Muscle layer of colon (tissue), 2 donors: Measurements from ENCODE around the gene RPTOR.

Experiments
- H3K27ac ChIP-seq: one replicate; pipeline ENCODE4 v1.7.0; 2013; ENCODE audit warnings: low read depth, mild to moderate bottlenecking, low read length, moderate library complexity
- H3K27me3 ChIP-seq, 2 donors: one replicate each; pipeline ENCODE4 v1.7.0; 2013; ENCODE audit warnings: low read length in 2 of 2, mild to moderate bottlenecking in 2 of 2; ENCODE audit not compliant: insufficient read depth in 2 of 2, control insufficient read depth in 1 of 2
- H3K36me3 ChIP-seq: one replicate; pipeline ENCODE4 v1.7.0; 2013; ENCODE audit warnings: mild to moderate bottlenecking, low read length; ENCODE audit not compliant: insufficient read depth
- H3K4me1 ChIP-seq: one replicate; pipeline ENCODE4 v1.7.0; 2013; ENCODE audit warnings: mild to moderate bottlenecking, low read length; ENCODE audit not compliant: insufficient read depth
- H3K4me3 ChIP-seq, 2 donors: one replicate each; pipeline ENCODE4 v1.7.0; 2013; ENCODE audit warnings: low read length in 2 of 2, low read depth in 1 of 2, mild to moderate bottlenecking in 1 of 2, moderate library complexity in 1 of 2
- H3K9ac ChIP-seq: one replicate; pipeline ENCODE4 v1.7.0; 2013; ENCODE audit warnings: low read length
- H3K9me3 ChIP-seq: one replicate; pipeline ENCODE4 v1.7.0; 2013; ENCODE audit warnings: mild to moderate bottlenecking, low read length
- donor health status: abdominal sarcoma.
- donor health status: Adenocarcinoma of cecum.

Gene RPTOR

GRCh38 chr17:80980397-80981061, 435.9 kb downstream of the RPTOR start:
- Histone ChIP-seq H3K4me3 (peak overlapping the region in 1 of 2 donors; percentile 30), H3K27ac (no peak overlapping the region), H3K9ac (no peak overlapping the region), H3K27me3 (no peaks in the 10 kb centered on the region), H3K36me3 (no peaks in the 10 kb centered on the region), H3K9me3 (no peaks in the 10 kb centered on the region), H3K4me1 (no peaks in the 10 kb centered on the region)

- peak overlapping the region in 1 of 2 donors; percentile 30 for H3K4me3 ChIP-seq
- H3K4me1 ChIP-seq, result no peaks in the 10 kb centered on the region
- H3K27me3 ChIP-seq, result no peaks in the 10 kb centered on the region
- H3K9ac ChIP-seq, result no peak overlapping the region
- H3K9me3 ChIP-seq, result no peaks in the 10 kb centered on the region
- no peak overlapping the region for H3K27ac ChIP-seq
- no peaks in the 10 kb centered on the region for H3K36me3 ChIP-seq
These were observed 436.6 kb downstream of the RPTOR start for GRCh38 chr17:80981062-80981902.

GRCh38 chr17:80981929-80982425, 437.3 kb downstream of the RPTOR start:
- Histone ChIP-seq H3K27me3 (no peaks in the 10 kb centered on the region), H3K9ac (no peak overlapping the region), H3K4me3 (no peak overlapping the region), H3K4me1 (no peaks in the 10 kb centered on the region), H3K36me3 (no peaks in the 10 kb centered on the region), H3K9me3 (no peaks in the 10 kb centered on the region), H3K27ac (no peak overlapping the region)

- no peak overlapping the region for H3K9ac ChIP-seq
- no peak overlapping the region for H3K27ac ChIP-seq
- no peaks in the 10 kb centered on the region for H3K27me3 ChIP-seq
- H3K4me1 ChIP-seq, result no peaks in the 10 kb centered on the region
- H3K36me3 ChIP-seq, result no peaks in the 10 kb centered on the region
- H3K4me3 ChIP-seq, result no peak overlapping the region
- H3K9me3 ChIP-seq, result no peaks in the 10 kb centered on the region
These were observed 437.9 kb downstream of the RPTOR start for GRCh38 chr17:80982426-80982974.

GRCh38 chr17:80983545-80983944, 438.9 kb downstream of the RPTOR start:
- H3K27ac ChIP-seq, result no peak overlapping the region
- H3K4me3 ChIP-seq, result no peak overlapping the region
- H3K9me3 ChIP-seq, result no peaks in the 10 kb centered on the region
- H3K27me3 ChIP-seq, result no peaks in the 10 kb centered on the region
- H3K4me1 ChIP-seq, result no peaks in the 10 kb centered on the region
- H3K9ac ChIP-seq, result no peak overlapping the region
- no peaks in the 10 kb centered on the region for H3K36me3 ChIP-seq

- no peaks in the 10 kb centered on the region for H3K36me3 ChIP-seq
These were observed 440.1 kb downstream of the RPTOR start for GRCh38 chr17:80984749-80985148.

GRCh38 chr17:80986046-80986445, 441.4 kb downstream of the RPTOR start:
- Histone ChIP-seq H3K9me3 (no peaks in the 10 kb centered on the region), H3K36me3 (no peaks in the 10 kb centered on the region), H3K4me1 (peaks cover 9% of the 10 kb centered on the region), H3K27me3 (no peaks in the 10 kb centered on the region), H3K4me3 (no peak overlapping the region), H3K9ac (no peak overlapping the region), H3K27ac (no peak overlapping the region)

More at GRCh38 chr17:80984749-80985148, 440.1 kb downstream of the RPTOR start:
- Histone ChIP-seq H3K9ac (no peak overlapping the region), H3K4me1 (peaks cover 5% of the 10 kb centered on the region), H3K27ac (no peak overlapping the region), H3K27me3 (no peaks in the 10 kb centered on the region), H3K9me3 (no peaks in the 10 kb centered on the region), H3K4me3 (no peak overlapping the region)

- no peaks in the 10 kb centered on the region for H3K9me3 ChIP-seq
- H3K27ac ChIP-seq, result peak overlapping the region; percentile 12
- H3K4me1 ChIP-seq, result peaks cover 12% of the 10 kb centered on the region
- no peak overlapping the region for H3K4me3 ChIP-seq
- H3K9ac ChIP-seq, result no peak overlapping the region
- H3K27me3 ChIP-seq, result no peaks in the 10 kb centered on the region
- no peaks in the 10 kb centered on the region for H3K36me3 ChIP-seq
These were observed 442.3 kb downstream of the RPTOR start for GRCh38 chr17:80986816-80987475.

GRCh38 chr17:80987941-80988461, 443.4 kb downstream of the RPTOR start:
- Histone ChIP-seq H3K27ac (no peak overlapping the region), H3K36me3 (no peaks in the 10 kb centered on the region), H3K9me3 (no peaks in the 10 kb centered on the region), H3K9ac (no peak overlapping the region), H3K4me1 (peaks cover 18% of the 10 kb centered on the region), H3K4me3 (no peak overlapping the region), H3K27me3 (no peaks in the 10 kb centered on the region)

GRCh38 chr17:80989586-80989913, 444.9 kb downstream of the RPTOR start:
- H3K4me1 ChIP-seq, result peaks cover 25% of the 10 kb centered on the region
- no peak overlapping the region for H3K9ac ChIP-seq
- H3K4me3 ChIP-seq, result no peak overlapping the region
- no peaks in the 10 kb centered on the region for H3K27me3 ChIP-seq
- no peaks in the 10 kb centered on the region for H3K36me3 ChIP-seq
- no peak overlapping the region for H3K27ac ChIP-seq
- no peaks in the 10 kb centered on the region for H3K9me3 ChIP-seq
